KG1 (cell line): Measurements from ENCODE around the gene KCNH5.

Experiments
- DNase-seq: peaks from one replicate; lab custom pipeline; 2025; lab: John Stamatoyannopoulos, UW

The KCNH5 gene

DNA sequence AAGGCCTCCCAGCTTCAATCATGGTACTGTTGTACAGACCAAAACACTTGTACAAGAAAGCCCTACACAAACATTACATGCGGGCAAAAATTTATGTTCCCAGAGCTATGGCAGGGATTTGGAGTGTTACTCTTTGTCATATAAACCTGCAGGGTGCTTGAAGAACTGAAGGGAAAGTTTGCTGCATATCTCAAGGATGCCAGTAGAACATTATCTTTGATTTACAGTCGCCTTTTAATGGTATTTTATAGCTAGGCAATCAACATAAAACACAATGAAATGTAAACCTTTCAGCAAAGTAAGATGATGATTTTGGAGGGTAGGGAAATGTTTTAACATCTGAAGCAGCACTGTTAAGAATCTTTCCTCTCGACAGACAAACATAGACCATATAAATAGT lies 305.6 kb downstream of the KCNH5 start:
- no peak for DNase-seq

DNA sequence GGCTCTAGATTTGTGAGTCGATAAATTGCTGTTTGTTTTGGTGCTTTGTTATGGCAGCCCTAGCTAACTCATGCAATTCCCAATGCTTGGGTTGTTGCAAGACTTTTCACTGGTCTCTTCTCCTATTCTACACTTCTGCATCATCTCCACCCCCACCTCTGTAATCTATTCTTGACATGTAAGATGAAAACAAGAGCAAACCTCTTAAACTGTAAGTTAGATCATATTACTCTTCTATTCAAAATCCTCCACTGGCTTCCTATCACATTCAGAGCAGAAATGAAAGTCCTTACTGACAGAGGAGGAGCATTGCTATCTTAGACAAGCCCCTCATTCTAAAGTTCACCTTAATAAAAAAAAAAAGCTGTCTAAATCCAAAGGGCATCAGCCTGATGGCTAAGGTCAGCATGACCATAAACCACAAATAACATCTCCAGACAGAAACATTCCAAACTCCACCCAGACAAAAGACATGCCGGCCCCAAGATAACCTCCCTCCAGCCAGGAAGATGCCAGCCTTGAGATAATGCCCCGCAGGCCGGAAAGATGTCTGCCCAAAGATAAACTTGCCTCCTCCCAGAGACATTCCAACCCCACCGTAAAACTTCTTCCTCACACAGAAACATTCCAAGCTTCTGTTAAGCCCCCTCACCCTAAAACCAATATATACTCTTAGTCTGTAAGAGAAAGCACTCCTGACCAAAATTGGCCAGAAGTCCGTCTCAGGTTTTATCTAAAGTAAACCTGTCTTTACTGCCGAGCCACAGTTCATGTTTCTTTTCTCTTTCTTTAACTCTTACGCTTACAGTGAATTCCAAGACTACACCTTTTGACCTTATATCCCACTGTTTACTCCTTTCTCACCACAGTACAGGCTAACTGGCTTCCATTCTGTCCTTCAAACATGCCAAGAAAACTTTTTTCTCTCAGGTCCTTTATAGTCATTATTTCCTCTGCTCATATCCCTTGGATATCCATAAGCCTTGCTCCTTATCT lies 308.9 kb downstream of the KCNH5 start:
- DNase-seq: no peak

DNA sequence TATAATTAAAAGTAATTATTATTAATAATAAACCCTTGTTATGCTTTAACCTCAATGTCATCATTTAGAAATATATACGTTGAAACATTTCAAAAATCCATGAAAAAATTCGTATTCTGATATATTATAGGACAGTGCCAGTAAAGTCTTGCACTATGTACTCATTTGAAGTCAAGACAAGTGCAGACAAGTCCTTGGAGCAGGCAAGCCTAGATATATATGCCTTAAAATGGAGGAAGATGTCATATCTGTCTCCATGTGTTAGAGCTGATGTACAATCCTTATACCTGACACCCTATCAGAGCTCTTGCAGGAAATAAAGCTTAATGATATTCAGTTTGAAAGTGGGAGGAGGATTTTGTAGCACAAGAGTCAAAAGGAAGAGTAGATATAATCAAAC lies 310.4 kb downstream of the KCNH5 start:
- no peak for DNase-seq

DNA sequence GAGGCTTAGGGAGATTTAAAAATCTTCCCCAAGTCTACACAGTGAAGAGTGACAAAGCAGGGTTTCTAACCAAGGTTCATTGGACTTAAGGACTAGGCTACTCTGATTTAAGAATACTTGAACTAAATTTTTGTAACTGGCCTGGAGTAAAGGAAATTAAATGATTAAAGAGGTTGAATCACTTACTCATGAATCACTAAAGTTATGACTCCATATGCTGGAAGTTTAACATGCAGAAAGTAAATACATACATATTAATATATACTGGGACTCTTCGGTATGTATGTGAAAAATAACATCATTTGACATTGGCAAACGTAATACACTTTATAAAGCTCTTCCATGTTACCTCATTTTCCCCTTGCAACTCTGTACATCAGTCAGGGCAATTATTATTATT lies 322.9 kb downstream of the KCNH5 start:
- DNase-seq: no peak

DNA sequence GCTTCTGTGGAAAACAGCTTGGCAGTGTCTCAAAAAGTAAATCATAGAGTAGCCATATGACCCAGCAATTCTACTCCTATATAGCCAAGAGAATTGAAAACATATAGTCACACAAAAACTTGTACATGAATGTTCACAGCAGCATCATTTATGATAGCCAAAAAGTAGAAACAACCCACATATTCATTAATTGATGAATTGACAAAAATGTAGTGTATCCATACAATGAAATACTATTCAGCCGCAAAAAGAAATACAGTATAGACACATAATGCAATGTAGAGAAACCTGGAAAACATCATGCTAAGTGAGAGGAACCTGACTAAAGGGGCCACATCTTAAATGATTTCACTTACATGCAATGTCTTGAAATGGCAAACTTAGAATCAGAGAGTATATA lies 326.6 kb downstream of the KCNH5 start:
- no peak for DNase-seq

DNA sequence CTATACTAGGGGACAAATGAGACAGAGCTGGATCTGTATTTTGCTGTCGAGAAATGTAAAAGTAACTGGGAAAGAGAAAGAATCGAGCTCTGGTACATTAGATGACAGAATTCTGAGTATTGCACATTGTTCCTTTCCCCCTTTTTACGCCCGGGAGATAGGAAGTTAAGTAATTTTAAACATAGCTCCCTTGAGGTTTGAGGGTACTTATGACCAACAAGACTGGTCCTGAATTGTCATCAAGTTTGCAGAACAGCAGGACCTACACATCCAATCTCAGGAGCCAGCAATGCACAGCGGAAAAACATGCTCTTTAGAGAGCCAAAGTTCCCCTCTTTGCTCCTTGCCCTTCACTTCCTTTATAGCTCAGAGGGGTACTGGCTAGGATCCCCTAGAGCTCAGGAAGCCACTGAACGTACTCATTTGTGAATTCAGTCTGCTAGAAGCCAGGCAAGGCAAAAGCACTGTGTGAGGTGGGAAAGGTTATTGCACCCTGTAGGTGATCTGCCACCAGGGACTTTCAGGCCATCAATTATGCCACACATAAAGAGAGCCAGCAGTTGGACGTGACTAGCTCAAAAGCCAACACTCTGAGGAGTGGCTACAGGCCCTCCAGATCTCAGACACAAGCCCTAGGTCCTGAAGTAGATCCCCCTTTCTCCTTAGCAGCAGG lies 333.8 kb downstream of the KCNH5 start:
- DNase-seq: no peak

DNA sequence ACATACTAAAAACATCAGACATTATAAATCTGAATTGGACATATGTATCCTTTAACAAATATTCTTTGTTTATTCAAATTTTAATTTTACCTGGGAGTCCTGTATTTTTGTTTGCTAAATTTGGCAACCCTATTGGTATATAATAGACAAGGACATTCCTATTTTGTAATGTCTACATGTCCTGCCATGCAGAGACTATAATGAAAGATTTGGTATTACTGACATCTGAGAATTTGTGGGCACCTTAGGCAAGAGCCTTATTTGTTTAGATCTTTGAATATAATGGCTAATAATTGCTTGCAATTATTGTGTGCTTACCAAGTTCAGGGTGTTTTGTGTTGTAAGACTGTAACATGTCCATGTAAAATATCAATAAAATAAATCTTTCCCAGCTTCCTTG lies 334.4 kb downstream of the KCNH5 start:
- no peak for DNase-seq

DNA sequence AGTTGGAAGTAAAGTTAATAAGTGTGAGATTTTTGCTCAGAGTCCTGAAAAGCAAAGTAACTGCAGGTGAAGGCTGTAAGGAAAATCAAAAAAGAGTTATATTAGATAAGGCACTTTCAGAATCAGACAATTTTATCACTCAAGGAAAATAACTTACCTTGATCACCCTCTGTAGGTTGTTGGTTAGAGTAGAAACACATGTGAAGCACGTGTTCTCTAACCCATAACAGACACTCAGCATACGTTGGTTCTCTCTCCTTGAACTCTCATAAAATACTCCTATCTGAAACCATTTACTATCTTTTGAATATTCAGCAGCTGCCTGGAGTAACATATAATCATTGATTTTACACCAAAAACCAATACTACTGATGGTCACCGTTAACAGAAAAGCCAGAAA lies 335.5 kb downstream of the KCNH5 start:
- DNase-seq: no peak

DNA sequence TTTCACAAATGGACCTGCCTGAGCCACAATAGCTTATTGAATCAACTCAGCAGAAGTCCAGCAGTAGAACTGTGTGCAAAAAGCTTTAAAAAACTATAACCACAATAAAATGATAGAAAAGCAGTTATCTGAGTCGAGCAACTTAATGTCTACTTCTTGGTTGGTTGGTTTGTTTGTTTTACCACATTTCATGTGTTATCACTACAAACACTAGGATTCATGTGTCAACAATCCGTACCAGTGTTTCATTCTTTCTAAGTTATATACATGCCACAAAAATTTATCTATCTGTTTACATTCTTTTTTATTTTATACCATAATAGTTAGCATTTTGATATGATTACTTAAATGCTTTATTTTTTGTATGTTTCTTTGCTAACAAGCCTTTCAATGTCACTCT lies 339.0 kb downstream of the KCNH5 start:
- DNase-seq: no peak

DNA sequence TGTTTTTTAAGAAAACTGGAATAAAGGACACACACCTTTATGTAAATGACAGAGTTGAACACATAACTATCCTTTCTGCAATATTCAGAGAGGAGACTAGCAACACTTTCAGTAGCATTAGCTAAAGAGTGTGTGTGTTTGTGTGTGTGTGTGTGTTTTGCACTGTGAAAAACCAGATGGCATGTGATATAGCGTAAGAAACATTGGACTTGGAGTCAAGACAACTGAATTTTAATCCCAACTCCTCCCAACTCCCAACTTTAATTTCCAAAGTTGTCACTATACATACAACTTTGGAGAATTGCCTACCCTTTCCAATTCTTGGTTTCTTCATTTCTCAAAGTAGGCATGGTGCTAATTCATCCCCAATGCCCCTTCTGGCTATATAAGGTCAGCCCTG lies 347.8 kb downstream of the KCNH5 start:
- DNase-seq: no peak

DNA sequence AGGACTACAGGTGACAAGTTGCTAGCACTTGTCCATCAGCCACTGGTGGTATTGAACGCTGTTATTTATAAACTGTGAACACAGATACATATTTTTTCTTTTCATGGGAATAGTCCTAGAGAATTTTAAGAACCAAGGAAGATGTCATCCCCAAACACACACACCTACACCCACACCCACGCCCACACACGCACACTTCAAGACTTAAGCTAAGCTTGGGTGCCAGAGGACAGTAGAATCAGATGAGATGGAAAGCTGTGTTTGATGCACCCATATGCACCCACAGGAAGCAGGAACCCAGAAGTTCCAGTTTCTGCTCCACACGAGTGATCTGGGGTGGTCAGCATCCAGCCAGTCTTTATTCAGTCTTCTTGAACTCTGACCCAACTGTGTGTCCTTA lies 348.3 kb downstream of the KCNH5 start:
- DNase-seq: no peak

DNA sequence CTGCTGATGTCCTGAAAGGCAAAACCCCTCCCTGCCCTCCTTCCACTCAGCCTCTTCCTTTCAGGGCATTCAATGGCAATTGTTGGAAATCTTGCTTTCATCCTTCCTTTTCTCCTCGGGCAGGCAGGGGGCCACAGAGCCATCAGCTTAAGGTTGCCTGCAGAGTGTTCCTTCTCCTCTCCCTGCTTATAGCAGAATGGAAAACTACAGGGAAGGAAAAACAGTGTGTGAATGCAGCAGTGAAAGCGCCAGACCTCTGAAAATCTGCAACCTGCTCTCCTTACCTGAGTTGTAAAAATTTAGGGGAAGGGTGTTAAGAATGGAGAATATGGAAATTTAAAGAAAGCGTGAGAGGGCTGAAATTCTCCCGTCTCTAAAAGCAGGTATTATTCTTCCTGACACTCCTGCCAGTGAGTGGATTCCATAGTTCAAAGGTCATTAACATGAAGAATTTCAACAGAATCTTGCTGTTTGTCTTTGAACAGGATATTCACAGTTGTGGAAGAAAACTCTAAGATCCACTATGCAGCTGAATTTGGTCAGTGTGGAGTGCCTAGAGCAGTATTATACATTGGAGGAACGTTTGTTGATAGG lies 348.8 kb downstream of the KCNH5 start:
- no peak for DNase-seq

DNA sequence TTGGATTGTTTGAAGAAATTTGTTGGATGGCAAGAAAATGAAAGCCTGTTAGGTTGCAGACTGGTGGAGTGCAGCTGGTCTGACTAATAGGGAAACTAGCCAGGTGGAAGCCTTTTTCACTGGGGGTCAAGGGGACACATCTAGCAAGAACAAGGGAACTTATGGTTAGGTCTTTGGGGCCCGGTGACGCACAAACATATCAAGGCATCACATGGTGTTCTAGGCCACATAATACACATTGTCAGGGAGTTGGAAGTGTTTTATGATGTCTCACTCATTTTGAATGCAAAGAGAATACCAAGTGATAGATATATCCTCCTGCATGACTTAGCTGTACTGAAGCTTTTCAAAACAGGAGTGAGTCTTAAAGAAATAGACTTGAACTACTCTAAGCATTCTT lies 351.2 kb downstream of the KCNH5 start:
- DNase-seq: no peak

DNA sequence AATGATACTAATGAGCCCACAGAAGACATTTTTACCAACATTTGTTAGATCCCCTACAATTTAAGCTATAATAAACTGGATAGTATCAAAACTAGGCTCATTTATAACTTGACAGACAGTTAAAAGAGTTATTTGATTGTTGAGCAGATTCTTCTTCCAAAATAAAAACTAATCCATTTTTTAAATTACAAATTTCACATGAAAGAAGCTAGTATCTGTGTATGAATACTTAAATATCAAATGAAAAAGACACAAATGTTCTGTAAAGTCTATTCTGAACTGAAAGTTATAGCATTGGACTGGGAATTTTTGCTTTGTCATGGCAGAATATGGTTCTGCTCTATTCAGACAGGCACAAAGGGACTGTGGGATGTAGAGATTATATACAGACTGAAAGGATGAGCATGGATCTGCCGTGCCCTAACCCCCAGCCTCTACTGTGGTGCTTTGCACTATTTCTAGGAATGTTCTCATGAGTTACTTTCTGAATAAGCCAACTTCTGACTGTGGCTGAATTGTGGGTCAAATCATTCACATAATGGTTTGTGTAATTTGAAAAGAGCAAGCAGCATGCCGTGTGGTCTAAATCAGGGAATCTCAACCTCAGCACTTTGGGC lies 352.7 kb downstream of the KCNH5 start:
- no peak for DNase-seq

DNA sequence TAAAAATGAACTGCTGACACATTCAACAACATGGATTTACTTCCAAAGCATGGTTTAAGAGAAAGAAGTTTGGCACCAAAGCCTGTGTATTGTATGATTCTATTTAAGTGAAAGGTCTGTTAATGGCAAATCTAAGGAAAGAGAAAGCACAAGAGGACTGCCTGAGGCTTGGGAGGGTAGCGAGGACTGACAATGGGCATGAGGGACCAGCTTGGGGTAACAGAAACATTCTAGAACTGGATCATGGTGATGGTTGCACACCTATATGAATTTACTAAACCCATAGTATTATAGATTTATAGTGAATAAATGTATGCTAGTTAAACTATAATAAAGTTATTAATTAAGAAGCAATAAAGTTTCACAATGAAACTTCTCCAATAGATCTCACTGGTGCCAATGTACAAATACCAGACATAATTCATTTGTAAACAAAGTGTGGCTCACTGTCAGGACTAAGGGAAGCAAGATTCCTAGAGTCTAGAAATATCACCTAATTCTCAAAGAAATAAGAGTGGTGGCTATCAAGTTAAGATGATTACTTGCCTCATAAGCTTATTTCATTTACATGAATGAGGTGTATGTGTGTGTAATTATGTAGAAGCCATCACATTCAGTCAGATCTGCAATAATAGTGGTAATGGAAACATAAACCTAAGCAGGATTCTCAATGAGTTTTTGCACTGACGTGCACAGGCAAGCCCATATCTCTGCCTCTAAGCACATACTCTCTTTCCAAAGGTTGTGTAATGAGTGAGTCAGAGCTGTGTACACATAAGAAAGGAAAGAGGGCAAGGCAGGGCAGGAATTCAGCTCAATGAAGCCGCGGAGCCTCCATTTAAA lies 353.4 kb downstream of the KCNH5 start:
- no peak for DNase-seq

DNA sequence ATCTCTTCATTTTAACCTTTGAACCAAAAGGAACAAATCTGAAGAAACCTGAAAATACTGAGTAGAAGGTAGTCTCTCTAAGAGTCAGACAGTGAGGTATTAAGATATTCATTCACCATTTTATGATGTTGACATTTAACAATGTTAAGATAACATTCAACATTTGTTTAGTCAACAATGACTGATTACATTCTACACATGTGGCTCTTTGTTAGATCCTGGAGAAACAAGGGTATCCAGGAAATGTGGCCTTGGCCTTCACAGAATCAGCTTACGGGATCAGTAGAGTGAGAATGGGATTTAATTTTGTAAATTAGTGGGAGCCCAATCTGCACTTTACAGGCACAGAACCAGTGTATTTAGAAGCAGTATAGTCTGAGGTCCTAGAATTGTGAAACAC lies 355.5 kb downstream of the KCNH5 start:
- no peak for DNase-seq

DNA sequence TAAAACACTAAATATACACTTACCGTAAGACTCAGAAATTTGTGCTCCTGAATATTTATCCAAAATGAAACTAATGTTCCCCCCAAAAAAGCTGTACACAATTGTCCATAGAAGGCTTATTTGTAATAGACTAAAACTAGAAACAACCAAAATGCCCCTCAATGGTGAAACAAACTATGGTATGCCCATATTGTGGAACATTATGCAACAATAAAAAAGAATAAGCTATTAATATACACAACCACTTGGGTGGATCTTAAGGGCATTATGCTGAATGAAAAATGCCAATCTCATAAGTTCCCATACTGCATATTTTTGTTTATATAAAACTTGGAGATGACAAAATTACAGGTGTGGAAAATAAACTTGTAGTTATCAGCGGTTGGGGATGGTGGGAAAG lies 357.4 kb downstream of the KCNH5 start:
- no peak for DNase-seq

DNA sequence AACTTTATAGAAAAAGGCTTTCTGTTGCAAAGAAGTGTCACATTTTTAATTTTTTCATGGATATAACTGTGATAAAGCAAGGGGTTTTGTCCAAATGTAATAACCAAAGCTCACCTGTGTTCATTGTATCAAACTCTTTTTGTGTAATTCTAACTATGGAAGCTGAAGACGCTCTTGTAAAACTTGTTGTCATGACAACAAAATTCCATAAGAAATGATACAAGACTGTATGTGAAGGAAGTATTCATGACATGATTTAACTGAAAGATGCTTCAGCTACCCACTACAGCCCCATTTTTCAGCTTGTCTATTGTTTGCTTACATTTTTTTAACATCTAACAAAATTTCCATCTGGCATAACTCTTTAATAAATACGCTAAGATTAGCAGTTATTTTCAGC lies 360.9 kb downstream of the KCNH5 start:
- DNase-seq: no peak

DNA sequence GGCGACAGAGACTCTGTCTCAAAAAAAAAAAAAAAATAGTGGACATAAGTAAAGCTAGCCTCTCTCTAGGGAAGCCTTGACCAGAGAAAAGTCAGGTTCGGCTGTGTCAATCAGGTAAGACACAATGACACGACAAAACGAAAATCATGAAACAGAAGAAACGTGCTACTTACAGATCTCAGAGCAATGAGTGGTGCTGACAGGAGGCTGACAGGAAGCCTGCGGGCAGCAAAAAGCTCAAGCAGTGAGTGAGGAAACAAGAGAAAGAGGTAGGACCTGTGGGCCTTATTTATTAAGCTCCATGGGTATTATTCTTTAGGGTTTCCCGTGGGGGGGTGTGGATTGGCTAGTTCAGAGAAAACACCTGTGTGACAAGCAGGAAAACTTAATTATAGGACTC lies 363.1 kb downstream of the KCNH5 start:
- no peak for DNase-seq

DNA sequence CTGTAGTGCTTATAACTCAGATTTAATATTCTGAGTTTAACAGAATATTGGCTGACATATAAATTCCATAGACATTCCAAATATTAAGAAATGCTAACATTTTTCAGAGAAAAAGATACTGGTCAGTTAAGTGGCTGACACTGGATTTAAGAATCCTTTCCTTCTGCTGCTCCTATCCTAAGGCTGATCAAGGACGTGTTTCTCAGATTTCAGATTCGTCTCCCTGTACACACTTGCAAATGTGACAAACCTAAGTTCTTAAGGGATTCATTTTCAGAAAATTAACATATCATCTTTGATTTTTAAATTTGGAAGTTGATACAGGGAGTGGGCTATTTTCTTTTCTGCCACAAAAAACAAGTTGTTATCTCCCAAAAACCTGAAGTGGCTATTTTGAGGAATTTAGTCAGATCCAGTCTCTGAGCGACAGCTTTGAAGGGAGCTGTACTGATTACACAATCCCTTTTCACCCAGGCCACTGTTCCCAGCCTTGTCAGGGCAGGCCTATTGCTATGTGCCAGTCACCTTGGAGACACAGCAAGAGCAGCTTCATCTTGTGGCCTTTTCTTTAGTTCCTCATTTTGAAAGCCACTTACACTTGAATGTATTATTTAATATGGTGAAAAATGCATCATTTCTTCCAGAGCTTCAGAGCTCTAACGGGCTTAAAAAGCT lies 370.6 kb downstream of the KCNH5 start:
- DNase-seq: no peak
